Limb (tissue), 2 donors: Measurements from ENCODE around the gene SMIM26.

ENCODE experiments used
- DNase-seq, 2 donors: peaks; one replicate each; pipeline ENCODE4 v3.0.0-alpha.2; 2016; ENCODE audit errors: extremely low spot score in 2 of 2

SMIM26 gene

DNA sequence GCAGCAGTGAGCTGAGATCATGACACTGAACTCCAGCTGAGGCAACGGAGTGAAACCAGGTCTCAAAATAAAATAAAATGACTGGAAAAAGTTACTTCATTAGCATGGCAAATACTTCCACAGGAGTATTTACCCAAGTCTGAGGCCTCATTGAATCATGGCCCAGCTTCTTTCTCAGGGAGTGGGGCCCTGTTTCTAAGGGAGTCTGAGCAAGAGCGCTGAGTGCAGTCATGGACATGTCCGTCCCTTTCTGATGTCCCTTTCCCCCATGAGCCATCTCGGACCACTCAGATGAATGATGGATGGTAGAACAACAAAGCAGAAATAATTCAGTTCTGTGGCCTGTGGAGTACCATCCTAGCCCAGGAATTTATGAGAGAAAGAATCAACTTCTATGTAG is 12.8 kb downstream of the SMIM26 start:
- no peak for DNase-seq

DNA sequence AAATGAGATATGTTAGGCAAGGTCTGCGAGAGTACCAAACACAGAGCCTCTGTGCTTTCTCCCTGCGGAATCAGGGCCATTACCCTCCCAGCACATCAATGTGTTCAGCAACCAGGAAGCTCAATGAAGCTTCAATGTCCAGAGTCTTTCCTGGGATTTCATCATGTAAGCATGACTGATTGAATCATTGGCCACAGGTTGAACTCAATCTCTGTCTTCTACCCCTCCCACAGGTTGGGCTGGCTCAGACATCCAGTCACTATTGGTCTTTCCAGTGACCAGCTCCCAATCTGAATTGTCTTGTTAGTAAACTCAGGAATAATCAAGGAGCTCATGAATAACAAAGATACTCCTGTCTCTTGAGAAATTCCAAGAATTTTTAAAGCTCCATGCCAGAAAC is 17.9 kb downstream of the SMIM26 start:
- no peak for DNase-seq

- DNase-seq = peak; percentile 80 to 93
Observed at GRCh38 chr20:18587665-18588573, 20.7 kb downstream of the SMIM26 start, which contains the start of gene DTD1. Gene DTD1 (plus strand): TSS chr20:18588054. CDS start chr20:18588073, 19 bp downstream.

- no peak for DNase-seq
Observed at GRCh38 chr20:18588574-18588933, 21.3 kb downstream of the SMIM26 start.

DNA sequence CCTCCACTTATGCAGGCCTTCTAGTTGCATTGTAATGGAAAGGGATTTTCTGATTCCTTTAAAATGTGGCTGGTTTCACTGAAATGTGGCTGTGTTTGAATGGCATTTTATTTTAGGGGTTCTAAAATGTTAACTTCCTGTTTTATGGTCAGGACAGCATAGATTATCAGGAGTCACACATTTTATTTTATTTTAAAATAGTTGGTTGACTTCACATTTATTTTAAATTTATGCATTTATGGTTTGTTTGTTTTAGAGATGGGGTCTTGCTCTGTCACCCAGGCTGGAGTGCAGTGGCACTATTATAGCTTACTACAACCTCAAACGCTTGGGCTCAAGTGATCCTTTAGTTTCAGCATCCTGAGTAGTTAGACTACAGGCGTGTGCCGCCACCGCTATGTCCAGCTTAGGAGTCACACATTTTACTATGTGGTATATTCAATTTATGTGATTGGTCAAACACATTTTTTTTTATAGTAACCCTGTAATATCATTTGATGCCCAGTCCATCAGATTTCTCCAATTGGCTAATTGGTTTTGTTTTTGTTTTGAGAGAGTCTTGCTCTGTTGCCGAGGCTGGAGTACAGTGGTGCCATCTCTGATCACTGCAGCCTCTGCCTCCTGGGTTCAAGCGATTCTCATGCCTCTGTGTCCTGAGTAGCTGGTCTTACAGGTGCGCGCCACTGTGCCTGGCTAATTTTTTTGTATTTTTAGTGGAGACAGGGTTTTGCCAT is 22.9 kb downstream of the SMIM26 start:
- DNase-seq = no peak

DNA sequence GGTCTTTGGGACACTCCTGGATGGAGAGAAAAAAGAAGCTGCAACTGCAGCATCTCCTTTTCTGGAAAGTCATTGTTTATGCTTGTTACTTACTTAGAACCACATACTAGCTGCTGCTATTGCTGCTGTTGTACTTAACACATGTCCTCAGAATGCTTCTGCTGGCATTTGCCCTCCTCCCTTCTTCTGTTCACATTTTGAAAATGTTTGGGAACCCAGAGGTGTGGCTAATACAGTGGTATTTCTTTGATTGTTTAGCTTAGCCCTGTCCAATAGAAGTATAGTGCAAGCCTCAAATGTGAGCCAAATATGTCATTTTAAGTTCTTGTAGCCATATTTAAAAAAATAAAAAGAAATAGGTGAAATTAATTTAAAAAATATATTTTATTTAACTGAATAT is 29.0 kb downstream of the SMIM26 start:
- DNase-seq = no peak

DNA sequence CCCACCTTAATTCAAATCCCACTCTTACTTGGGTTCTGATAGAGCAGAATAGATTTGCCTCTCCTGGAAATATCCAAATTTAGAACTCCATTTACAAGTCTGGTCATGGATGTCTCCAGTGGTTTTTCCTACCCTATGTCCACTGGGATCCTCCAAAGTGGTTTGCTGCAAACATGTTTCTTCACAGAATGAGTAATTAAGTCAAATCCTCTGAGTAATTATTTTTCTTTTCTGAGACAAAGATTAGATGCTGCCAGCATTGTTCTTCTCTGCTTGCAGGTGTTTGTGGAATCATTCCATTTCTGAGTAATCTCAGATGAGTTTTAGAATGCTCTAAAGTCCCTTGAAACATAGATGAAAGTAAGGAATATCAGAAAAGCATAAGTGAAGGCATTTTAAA is 42.5 kb downstream of the SMIM26 start:
- no peak for DNase-seq

DNA sequence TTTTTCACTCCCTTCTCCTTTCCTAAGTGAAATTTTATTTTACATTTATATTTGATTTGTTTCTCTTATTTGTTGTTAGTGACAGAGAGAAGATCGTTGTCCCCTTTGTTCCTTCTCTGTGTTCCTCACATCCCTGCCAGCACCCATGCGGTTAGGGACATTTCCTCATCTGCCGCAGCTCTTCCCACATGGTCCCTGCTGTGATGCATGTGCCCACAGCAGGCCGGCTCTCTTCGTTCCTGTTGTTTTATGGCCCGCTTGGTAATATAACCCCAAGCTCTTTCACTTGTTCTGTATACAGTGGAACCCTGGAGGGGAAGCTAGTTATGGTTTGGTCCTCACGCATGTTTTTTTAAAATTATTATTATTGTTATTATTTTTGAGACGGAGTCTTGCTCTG is 44.3 kb downstream of the SMIM26 start:
- no peak for DNase-seq

DNA sequence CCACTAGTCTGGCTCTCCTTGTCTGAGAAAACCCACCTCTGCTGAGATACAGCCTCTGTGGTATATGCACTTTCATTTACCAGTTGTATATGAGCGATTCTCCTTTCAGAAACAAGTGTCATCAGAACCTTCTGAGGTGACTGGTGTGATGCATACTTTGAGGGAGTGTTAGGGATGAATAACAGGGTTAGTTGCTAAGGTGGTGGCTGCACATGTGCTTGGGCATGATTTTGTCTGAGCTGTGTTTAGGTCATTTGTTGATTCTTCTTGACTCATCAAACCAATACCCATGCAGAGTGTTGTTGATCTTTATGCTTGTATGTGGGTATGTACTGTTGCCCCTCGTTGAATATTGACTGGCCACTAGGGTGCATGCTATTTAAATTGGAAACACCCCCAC is 46.3 kb downstream of the SMIM26 start:
- DNase-seq = no peak

DNA sequence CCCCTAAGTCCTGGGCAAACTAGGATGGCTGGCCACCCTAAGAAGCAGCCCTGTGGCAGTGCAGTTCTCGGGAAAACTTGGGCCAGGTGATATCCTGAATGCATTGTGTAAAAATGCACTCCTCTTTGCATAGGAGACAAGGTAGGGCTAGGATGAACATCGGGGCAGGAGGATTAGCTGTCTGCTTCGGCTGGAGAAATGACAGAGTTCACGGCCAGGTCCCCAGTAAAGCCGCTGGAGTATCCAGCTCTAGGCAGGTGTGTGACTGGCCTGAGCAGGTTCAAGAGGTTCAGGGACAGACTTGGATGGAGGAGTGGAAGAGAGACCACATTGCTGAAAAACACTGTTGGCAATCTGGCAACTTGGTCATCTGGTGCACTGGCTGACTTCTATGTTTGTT is 47.0 kb downstream of the SMIM26 start:
- no peak for DNase-seq

DNA sequence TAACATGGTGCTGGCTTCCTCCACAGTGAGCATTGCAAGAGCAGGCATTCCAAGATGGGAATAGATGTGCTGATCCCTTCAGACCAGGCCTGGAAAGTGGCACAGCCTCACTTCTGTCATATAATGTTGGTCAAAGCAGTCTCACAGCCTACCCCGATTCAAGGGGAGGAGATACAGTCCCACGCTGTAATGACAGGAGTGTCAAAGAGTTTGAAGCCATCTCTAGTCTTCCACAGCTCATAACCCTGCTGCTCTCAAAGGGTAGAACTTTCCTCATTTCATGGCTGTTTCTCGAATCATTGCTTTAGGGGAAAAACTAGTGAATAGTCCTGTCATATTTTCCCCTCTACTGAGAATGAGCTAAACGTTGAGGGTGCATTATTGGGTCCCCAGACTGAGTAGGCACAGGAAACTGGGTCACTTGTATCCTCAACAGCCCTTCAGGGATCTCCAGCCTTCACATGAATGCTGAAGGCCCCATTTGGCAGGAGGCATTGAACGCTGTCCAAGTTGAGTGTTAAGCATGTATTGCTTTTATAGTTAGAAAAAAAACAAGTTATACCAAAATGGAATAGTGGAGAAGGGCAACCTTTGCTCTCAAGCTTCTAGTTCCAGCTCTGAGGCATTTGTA is 47.9 kb downstream of the SMIM26 start:
- DNase-seq = no peak
